OCI-LY3 (cell line): ENCODE results near the gene SULF2.

Source experiments
- H2AFZ ChIP-seq: fragments of 200-600, 300-600 bp; shearing (Covaris generic); 2 replicates; pipeline ENCODE4 v1.6.0; 2014; ENCODE audit warnings: antibody characterized with exemption, low read depth, low read length
- H3K27ac ChIP-seq: fragments of 200-600, 300-600 bp; sonication (generic); 2 replicates; pipeline ENCODE4 v1.5.1; 2014; ENCODE audit warnings: mild to moderate bottlenecking, low read length, moderate library complexity, mixed read lengths
- H3K27me3 ChIP-seq: fragments of 200-600, 300-600 bp; sonication (generic); 2 replicates; pipeline ENCODE4 v1.6.1; 2014; ENCODE audit warnings: low read depth, low read length, mixed read lengths
- H3K36me3 ChIP-seq: fragments of 200-600, 300-600 bp; sonication (generic); replicated peaks from 2 replicates; pipeline ENCODE3; 2014; ENCODE audit warnings: low read depth, low read length, mixed read lengths
- H3K4me1 ChIP-seq: fragments of 300-600, 200-600 bp; sonication (generic); 2 replicates; pipeline ENCODE4 v1.6.1; 2014; ENCODE audit warnings: low read length, mixed read lengths
- H3K4me2 ChIP-seq: fragments of 200-600, 300-600 bp; sonication (generic); 2 replicates; pipeline ENCODE4 v1.6.1; 2014; ENCODE audit warnings: low read length, mixed read lengths
- H3K4me3 ChIP-seq: fragments of 300-600, 200-600 bp; sonication (generic); 2 replicates; pipeline ENCODE4 v1.5.1; 2014; ENCODE audit warnings: antibody characterized with exemption, mild to moderate bottlenecking, low read length, moderate library complexity
- H3K79me2 ChIP-seq: fragments of 300-600, 200-600 bp; shearing (Covaris generic); 2 replicates; pipeline ENCODE4 v1.6.1; 2014; ENCODE audit warnings: mild to moderate bottlenecking, low read length, mixed read lengths
- H3K9ac ChIP-seq: fragments of 300-600, 200-600 bp; shearing (Covaris generic); 2 replicates; pipeline ENCODE4 v1.6.0; 2014; ENCODE audit warnings: mild to moderate bottlenecking, low read length, moderate library complexity
- H3K9me3 ChIP-seq: fragments of 200-600, 300-600 bp; shearing (Covaris generic); 2 replicates; pipeline ENCODE4 v1.6.1; 2014; ENCODE audit warnings: low read length, mixed read lengths; ENCODE audit not compliant: insufficient read depth
- H4K20me1 ChIP-seq: fragments of 200-600, 300-600 bp; sonication (generic); 2 replicates; pipeline ENCODE4 v1.6.1; 2016; ENCODE audit warnings: low read length, mixed read lengths; ENCODE audit not compliant: insufficient read depth
- EZH2phosphoT487 ChIP-seq: fragments of 200-600 bp; shearing (Covaris generic); IDR thresholded peaks from 2 replicates; pipeline ENCODE4 v1.6.1; 2018; ENCODE audit warnings: antibody characterized with exemption, mixed run types, low read depth
- TF ChIP-seq, protein P1 (sequence below): fragments of 200-600, 300-600 bp; sonication (generic); IDR thresholded peaks from 2 replicates; pipeline ENCODE4 v1.5.1; 2014; ENCODE audit warnings: antibody characterized with exemption, low read length, low read depth

Gene SULF2

DNA sequence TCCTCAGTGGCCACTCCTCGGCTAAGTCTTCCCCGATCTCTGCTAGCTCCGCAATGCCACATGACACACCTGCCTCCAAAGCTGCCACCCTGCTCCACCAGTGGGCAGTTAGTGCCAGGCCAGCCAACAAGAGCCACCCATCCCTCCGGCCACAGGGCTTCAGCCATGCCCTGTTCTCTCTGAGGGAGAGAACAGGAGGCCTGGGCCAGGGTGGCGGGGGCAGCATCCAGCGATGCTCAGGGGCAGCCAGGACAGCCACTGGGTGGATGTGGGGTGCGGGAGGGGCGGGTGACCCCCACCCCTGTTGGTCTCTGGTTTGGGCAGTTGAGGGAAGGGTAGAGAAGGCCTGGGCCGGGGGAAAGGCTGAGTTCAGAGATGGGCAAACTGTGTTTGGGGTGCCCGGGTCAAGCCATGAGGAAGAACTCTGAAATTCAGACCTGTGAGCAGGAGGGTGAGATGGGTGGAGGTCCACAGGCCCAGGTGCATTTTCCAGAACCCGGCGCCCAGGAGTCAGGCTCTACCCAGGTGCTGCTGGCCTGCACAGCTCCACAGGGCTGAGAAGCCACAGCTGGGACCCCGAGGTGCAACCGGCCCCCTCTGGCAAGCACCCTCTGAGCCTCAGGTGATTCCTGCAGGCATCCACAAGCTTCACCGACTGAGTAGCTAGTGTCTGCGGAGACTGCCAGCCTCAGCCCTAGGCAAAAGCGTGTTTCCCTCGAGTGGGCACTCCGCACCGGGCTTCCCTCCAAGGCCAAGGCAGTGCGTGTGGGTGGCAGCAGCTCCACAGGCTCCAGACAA, 91.1 kb downstream of the SULF2 start:
- no peaks in the 10 kb centered on the region for H4K20me1 ChIP-seq
- H3K9ac ChIP-seq: no peak overlapping the region
- H3K9me3 ChIP-seq: no peaks in the 10 kb centered on the region
- H3K79me2 ChIP-seq: no peaks in the 10 kb centered on the region
- TF ChIP-seq EZH2phosphoT487: no peak
- TF ChIP-seq, protein P1, sequence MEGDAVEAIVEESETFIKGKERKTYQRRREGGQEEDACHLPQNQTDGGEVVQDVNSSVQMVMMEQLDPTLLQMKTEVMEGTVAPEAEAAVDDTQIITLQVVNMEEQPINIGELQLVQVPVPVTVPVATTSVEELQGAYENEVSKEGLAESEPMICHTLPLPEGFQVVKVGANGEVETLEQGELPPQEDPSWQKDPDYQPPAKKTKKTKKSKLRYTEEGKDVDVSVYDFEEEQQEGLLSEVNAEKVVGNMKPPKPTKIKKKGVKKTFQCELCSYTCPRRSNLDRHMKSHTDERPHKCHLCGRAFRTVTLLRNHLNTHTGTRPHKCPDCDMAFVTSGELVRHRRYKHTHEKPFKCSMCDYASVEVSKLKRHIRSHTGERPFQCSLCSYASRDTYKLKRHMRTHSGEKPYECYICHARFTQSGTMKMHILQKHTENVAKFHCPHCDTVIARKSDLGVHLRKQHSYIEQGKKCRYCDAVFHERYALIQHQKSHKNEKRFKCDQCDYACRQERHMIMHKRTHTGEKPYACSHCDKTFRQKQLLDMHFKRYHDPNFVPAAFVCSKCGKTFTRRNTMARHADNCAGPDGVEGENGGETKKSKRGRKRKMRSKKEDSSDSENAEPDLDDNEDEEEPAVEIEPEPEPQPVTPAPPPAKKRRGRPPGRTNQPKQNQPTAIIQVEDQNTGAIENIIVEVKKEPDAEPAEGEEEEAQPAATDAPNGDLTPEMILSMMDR: no peak
- no peaks in the 10 kb centered on the region for H3K36me3 ChIP-seq
- no peak overlapping the region for H2AFZ ChIP-seq
- H3K4me3 ChIP-seq: no peak overlapping the region
- peaks cover 12% of the 10 kb centered on the region for H3K4me1 ChIP-seq
- H3K27ac ChIP-seq: no peak overlapping the region
- no peak overlapping the region for H3K4me2 ChIP-seq
- H3K27me3 ChIP-seq: peaks cover 41% of the 10 kb centered on the region

DNA sequence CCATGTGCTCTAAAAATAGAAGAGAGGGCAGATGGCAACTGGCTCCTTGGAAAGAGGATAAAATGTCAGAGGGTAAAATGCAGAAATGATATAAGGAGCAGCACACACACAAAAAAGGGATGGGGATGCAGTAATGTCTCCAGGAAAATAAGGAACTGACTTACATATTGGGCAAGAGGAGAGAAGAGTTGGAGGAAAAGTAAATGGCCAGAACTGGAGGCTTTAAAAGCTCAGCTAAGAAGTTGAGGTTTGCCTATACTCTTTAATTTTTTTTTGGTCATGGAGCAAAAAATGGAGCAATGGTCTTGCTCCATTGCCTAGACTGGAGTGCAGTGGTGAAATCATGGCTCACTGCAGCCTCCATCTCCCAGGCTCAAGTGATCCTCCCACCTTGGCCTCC, 93.7 kb downstream of the SULF2 start:
- Histone ChIP-seq H3K9me3 (no peaks in the 10 kb centered on the region), H3K36me3 (no peaks in the 10 kb centered on the region), H3K9ac (no peak overlapping the region), H3K4me1 (peaks cover 12% of the 10 kb centered on the region), H3K27me3 (peaks cover 48% of the 10 kb centered on the region), H3K4me3 (no peak overlapping the region), H3K27ac (no peak overlapping the region), H3K79me2 (no peaks in the 10 kb centered on the region), H3K4me2 (no peak overlapping the region), H4K20me1 (no peaks in the 10 kb centered on the region), H2AFZ (no peak overlapping the region)
- TF ChIP-seq, protein P1: no peak
- TF ChIP-seq EZH2phosphoT487: no peak

DNA sequence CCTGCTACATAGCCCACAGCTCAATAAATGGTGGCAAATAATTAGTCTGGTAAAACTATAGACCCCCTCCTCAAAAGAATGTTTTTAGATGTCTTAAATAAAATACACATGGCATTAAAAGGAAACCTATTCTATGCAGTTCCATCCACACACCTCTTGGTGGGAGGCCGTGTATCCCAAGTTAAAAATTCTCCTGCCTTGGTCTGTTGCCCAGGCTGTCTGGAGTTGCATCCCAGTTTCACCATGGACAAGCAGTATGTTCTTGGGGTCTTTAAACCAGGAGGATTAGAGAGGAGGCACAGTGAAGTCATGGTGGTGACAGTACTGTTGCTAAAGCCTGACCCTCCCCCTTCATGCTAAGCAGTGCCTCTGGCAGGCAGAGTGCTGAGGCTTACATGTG, 95.5 kb downstream of the SULF2 start:
- H3K27ac ChIP-seq: no peak overlapping the region

More for the DNA sequence above, 95.5 kb downstream of the SULF2 start:
- Histone ChIP-seq H3K79me2 (no peaks in the 10 kb centered on the region), H3K4me2 (no peak overlapping the region), H3K4me3 (no peak overlapping the region), H3K9me3 (no peaks in the 10 kb centered on the region), H3K36me3 (no peaks in the 10 kb centered on the region), H4K20me1 (no peaks in the 10 kb centered on the region), H2AFZ (no peak overlapping the region), H3K27me3 (peaks cover 50% of the 10 kb centered on the region), H3K4me1 (peaks cover under 1% of the 10 kb centered on the region), H3K9ac (no peak overlapping the region)
- no peak for TF ChIP-seq EZH2phosphoT487
- TF ChIP-seq, protein P1: no peak
